NCI-H1694 treated with DMSO at 0.1 percent for 48 hours (cell line): ENCODE measurements around the gene SMIM1.

Experiments used
- DNase-seq: peaks from one replicate; lab custom pipeline; 2025; lab: John Stamatoyannopoulos, UW

SMIM1 gene

DNA sequence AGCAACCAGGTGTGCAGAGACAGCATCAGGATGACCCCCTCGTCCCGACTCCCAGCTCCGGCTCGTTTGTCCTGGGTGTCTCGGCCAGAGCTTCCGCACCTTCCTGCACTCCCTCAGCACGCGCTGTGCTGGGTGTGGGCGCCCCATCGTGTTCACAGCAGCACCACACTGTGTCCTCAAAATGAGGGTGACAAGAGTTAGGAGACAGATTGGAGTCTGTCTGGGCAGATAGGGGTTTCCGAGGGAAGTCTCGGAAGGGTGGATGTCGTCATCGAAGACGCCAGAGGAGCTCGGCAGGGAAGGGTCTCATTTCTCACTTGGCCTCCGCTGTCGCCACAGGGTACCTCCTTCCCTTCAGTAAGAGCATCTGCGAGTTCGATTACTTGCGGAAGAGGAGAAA, 16.2 kb upstream of the SMIM1 start:
- no peak for DNase-seq

GRCh38 chr1:3759164-3759563, 13.4 kb upstream of the SMIM1 start:
- DNase-seq, result no peak

DNA sequence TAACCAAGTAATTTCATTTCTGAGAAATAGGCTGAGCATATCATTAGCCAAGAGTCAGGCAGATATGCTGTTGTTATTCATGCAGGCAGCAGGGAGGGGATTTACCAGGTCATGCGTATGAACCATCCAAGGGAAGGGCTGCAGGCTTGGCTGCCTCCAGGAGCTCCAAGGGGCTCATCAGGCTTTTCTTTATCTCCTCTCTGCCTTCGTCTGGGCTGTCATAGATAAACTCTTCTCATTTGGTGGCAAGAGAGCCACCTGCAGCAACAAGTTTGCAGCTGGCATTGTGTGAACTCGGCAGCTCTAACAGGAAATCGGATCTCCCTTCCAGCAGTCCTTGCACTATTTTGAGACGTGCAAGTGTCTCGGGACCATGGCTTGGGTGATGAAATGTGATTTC, 12.8 kb upstream of the SMIM1 start:
- DNase-seq, result no peak

DNA sequence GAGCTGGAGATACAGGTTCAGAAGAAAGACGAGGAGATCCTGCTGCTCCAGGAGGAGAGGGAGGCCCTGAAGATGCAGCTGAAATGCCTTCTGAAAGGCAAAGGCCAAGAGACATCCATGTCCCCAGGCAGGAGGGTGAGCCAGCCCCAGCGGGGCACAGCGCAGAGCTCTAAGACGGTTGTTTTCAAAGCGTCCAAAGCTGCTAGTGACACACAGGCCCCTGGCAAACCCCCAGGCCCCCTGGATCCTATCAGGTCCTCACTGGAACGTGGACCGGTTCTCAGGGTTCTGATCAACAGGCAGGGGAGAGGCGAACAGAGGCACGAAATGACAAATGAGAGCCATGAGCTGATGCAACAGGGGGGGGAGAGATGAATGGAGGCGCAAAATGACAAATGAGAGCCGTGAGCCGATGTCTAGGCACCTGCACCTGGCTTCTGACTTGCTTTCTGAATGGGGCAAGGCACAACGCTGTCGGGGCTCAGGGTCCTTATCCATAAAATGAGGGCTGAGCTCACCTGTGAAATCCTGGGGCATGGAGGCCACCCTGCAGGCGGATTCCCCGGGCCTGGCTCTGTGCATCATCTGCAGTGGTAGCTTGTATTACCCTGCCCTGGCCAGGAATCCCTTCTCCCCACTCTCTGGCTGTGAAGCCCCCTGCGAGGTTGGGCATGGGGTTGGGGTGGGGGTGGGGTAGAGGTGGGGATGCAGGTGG, 11.1 kb upstream of the SMIM1 start:
- no peak for DNase-seq

DNA sequence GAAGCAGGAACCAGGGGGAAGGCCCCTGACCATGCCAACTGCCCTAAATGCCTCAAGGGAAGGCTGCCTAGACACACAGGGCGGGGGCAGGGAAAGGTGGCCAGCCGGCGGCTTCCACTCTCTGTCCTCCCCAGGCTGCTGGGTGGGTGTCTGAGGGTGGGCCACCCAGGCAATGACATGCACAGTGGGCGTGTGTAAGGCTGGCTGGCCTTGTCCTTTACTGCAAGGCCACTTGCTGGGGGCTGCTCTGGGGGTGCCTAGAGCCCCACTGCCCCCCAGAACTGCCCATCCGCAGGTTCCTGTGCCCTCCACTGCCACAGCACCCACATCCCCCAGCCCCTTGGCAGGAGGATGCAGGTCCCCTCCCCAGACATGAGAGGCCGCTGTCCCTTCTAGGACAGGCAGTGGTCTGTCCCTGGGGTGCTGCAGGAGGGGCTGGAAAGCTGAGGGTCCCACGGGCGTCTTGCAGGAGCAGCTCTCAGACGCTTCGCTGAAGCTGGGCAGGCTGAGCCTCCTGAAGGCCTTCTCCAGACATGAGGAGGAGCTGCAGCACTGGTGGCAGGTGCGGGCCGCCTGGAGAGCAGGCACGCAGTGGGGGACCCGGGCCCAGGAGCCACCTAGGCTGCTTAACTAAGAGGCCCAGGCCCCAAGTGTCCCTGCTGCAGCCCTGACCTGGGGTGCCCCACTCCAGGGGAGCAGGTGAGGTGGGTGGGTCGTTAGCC, 10.2 kb upstream of the SMIM1 start:
- DNase-seq, result no peak

DNA sequence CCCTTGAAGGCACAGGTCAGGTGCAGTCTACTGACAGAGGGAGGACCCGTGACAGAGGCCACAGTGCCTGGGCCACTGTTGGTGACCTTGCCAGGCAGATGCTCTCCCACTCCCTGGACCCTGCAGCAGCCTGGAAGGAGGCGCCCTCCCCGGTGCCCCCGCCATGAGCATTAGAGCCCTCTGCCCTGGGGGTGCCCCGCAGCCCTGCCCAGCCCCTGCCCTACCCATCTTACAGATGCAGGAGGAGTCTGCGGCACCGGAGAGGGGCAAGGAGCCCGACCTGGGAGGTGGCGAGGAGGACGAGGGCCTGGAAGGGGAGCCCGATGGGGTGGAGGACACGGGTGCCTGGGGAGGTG, 9.7 kb upstream of the SMIM1 start:
- no peak for DNase-seq

- no peak for DNase-seq
Observed at GRCh38 chr1:3763351-3764125, 9.0 kb upstream of the SMIM1 start.

DNA sequence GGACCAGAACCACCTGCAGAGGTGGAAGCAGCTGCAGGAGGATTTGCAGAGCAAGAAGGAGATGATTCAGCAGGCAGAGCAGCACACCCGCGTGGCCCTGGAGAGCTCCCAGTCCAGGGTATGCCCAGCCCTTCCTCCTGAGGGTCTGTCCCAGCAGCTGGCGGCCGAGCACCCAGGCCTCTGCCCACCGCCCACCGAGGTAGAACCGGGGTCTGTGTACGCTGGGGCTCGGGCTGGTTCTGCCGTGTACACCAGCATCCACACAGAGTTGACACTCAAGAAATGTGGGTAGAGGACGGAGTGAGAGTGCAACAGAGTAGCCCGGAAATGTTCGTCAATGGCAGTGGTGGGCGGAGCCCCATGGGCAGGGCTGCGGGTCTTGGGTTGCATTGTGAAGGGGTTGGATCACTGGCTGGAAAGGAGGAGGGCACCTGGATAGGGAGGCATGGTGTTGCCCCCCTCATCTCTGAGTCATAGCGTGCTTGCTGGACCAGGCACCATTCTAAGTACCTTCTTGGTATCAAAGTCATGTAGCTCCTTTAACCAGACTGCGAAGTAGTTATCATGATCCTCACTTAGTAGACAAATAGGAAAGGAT, 5.1 kb upstream of the SMIM1 start:
- no peak for DNase-seq

DNA sequence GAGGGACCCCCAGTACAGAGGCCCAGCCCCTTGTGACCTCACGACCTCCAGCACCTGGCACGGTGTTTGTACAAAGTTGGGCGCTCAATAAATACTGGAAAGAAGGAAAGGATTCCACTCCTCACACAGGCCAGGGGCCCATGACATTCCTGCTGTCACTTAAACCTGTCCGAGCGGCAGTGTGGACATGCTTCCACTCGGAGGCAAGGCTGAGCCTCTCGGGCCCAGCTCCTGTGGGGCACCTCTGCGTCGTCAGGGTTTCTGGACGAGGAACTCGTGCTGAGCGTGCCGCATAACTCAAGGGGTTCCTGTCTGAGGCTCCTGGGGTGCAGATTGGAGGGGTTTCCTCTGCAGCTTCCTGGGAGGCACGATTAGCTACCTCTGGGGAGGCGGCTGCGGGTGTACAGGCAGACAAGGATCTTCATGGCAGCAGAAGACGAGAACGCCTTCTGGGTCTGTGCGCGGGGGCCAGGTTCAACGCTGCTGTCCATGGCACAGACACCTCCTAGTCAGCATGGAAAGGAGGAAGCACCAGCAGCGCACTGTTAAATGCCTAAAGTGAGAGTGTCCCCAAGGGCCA, 3.6 kb upstream of the SMIM1 start:
- DNase-seq, result no peak

DNA sequence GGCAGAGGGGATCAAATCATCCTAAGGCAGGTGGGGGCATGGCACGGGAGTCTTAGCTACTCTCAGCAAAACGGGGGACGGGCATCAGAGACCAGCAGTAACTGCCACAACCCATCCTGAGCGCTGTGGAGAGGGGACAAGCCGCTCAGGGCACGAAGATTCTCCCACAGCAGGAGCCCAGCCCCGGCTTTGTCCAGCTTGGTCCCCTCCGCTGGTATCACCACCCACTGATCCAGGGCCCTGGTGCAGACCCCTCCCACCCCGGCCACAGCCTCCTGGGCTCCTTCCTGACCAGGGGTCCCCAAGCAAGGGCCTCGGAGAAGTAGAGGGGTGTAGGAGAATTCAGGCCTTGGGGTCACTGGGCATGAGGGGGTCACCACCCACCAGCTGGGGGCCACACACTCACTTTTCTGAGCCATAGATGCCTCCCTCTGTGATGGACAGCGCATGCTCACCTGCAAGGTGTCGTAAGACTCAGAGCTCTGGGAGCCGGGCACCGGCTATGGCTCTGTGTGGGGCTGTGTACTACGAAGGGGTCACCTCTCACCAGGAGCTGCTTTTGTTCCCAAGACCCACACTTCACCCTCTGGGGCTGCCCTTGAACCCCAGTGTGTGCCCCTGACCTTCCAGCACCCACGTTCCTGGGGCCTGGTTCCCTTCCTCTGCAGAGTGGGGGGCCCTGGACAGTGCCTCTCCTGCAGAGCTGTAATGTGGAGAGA, 2.3 kb upstream of the SMIM1 start:
- DNase-seq, result no peak

- no peak for DNase-seq
Observed at GRCh38 chr1:3771108-3772026, 1.2 kb upstream of the SMIM1 start.

- DNase-seq, result no peak
Observed at GRCh38 chr1:3772027-3772714, 378 bp upstream of the SMIM1 start.

GRCh38 chr1:3773572-3774275, 1.2 kb downstream of the SMIM1 start:
- DNase-seq, result no peak

DNA sequence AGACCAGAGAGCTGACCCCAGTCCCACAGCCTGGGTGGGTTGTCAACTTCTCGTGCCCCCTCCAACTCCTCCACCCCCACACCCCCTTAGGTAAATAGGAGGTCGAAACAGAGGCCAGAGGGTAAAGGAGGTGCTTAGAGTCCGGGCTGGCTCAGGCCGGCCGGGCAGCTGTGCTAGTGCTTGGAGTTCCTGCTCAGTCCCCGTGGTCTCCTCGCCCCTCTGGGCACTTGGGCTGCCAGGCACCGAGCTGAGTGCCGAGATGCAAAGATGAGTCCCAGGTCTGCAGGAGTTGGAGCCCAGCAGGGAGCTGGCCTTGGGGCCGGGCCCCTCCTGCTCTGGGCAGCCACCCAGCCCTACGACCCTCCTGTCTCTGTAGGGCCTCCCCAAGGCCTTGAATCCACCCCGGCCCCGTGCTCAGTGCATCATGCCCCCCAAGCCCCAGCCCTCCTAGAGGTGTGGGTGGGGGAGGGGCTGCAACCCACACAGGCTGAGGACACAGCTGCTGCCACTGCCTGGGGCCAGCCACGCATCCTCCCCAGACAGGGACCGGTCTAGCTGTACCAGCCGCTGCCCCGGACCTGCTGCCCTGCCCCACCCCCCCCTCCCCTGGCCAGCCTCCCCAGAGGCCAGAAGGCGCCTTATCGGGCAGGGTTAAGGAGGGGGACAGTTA, 1.9 kb downstream of the SMIM1 start:
- no peak for DNase-seq

DNA sequence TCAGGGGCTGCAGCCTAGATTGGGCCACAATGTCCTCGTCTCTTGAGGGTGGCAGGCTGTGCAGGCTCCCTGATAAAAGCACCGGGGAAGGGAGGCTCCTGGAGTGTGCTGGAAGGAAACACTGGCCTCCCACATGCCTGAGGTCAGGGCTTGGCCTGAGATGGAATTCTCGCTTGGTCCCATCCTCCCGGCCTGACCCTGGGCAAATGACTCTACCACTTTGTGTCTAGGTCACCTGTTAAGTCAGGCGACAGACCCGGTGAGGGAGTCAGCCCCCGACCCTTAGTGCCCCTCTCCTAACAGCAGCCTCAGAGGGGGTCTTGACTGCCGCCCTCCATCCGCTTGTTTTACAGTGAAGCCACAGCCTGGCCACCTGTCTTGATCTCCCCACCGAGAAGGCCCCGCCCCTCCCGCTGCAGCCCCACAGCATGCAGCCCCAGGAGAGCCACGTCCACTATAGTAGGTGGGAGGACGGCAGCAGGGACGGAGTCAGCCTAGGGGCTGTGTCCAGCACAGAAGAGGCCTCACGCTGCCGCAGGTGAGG, 2.5 kb downstream of the SMIM1 start:
- no peak for DNase-seq

DNA sequence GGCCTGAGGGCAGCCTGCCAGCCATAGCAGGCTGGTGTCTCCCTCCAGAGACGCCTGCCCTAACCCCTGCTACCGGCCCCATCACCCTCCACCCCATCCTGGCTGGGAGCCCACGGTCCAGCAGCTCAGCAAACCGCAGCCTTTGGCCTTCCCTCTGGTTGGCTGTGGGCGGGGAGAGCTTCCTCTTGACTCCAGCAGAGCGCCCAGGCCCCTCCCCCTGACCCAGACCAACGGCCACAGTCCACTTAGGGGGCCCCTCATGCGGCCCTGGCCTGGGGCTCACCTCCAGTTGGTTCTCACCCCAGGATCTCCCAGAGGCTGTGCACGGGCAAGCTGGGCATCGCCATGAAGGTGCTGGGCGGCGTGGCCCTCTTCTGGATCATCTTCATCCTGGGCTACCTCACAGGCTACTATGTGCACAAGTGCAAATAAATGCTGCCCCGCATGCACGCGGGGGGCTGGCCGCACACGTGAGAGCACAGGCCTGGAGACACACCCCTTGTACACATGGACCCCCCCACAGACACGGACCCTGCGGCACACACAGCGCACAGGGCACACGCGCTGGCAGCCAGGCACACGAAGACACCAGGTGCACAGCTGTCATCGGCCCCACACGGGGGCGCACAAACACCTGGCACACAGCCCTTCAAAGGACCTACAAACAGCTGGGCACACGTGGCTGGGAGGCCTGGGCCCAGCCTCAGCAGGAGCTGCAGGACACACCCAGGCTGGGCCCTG, 3.1 kb downstream of the SMIM1 start:
- peak; percentile 40 for DNase-seq

GRCh38 chr1:3776231-3776961, 3.8 kb downstream of the SMIM1 start:
- no peak for DNase-seq
